Measurements from ENCODE around the gene PPP1R10.
"Not testable (repeated sequence)": the region's sequence is repeated elsewhere in the genome, so short reads cannot be mapped to it uniquely, and the experiment has no call there.

PPP1R10 gene

GRCh38 chr6:30616811-30617564 lies at the start of gene PPP1R10:
TSS of gene PPP1R10 (minus strand) at chr6:30617243. CDS start at chr6:30609944, 7,299 bp downstream.
- DNase-seq (ENCODE audit: extremely low read depth in 1 of 2, low read depth in 1 of 2): peak; percentile 93 to 99

- DNase-seq (ENCODE audit: extremely low read depth in 1 of 2, low read depth in 1 of 2): peak in 1 of 2 donors; percentile 72
Observed at GRCh38 chr6:30666300-30666699, 49.3 kb upstream of the PPP1R10 start.

- no peak for DNase-seq (ENCODE audit: extremely low read depth in 1 of 2, low read depth in 1 of 2)
Observed at GRCh38 chr6:30664994-30665767, 48.1 kb upstream of the PPP1R10 start.

GRCh38 chr6:30657922-30658321 lies 40.9 kb upstream of the PPP1R10 start:
- DNase-seq (ENCODE audit: extremely low read depth in 1 of 2, low read depth in 1 of 2): not testable (repeated sequence)

- DNase-seq (ENCODE audit: extremely low read depth in 1 of 2, low read depth in 1 of 2): no peak
Observed at GRCh38 chr6:30657454-30657853, 40.4 kb upstream of the PPP1R10 start.

GRCh38 chr6:30656513-30656912 lies 39.5 kb upstream of the PPP1R10 start:
- DNase-seq (ENCODE audit: extremely low read depth in 1 of 2, low read depth in 1 of 2): no peak

- no peak for DNase-seq (ENCODE audit: extremely low read depth in 1 of 2, low read depth in 1 of 2)
Observed at GRCh38 chr6:30655743-30656094, 38.7 kb upstream of the PPP1R10 start.

GRCh38 chr6:30654798-30655742 lies 38.0 kb upstream of the PPP1R10 start:
- no peak for DNase-seq (ENCODE audit: extremely low read depth in 1 of 2, low read depth in 1 of 2)

GRCh38 chr6:30651143-30651542 lies 34.1 kb upstream of the PPP1R10 start:
- no peak for DNase-seq (ENCODE audit: extremely low read depth in 1 of 2, low read depth in 1 of 2)

- peak; percentile 68 to 75 for DNase-seq (ENCODE audit: extremely low read depth in 1 of 2, low read depth in 1 of 2)
Observed at GRCh38 chr6:30647242-30648116, 30.4 kb upstream of the PPP1R10 start.

- peak; percentile 80 to 88 for DNase-seq (ENCODE audit: extremely low read depth in 1 of 2, low read depth in 1 of 2)
Observed at GRCh38 chr6:30646450-30647241, 29.6 kb upstream of the PPP1R10 start, which contains the start of gene C6orf136. TSS of gene C6orf136 (plus strand) at chr6:30647133. CDS start at chr6:30647232, 99 bp downstream.

GRCh38 chr6:30645989-30646388 lies 28.9 kb upstream of the PPP1R10 start:
- DNase-seq (ENCODE audit: extremely low read depth in 1 of 2, low read depth in 1 of 2): no peak

- no peak for DNase-seq (ENCODE audit: extremely low read depth in 1 of 2, low read depth in 1 of 2)
Observed at GRCh38 chr6:30644769-30645168, 27.7 kb upstream of the PPP1R10 start.

- no peak for DNase-seq (ENCODE audit: extremely low read depth in 1 of 2, low read depth in 1 of 2)
Observed at GRCh38 chr6:30643656-30644055, 26.6 kb upstream of the PPP1R10 start.

GRCh38 chr6:30641048-30641447 lies 24.0 kb upstream of the PPP1R10 start:
- DNase-seq (ENCODE audit: extremely low read depth in 1 of 2, low read depth in 1 of 2): no peak

- no peak for DNase-seq (ENCODE audit: extremely low read depth in 1 of 2, low read depth in 1 of 2)
Observed at GRCh38 chr6:30640481-30640880, 23.4 kb upstream of the PPP1R10 start.

- DNase-seq (ENCODE audit: extremely low read depth in 1 of 2, low read depth in 1 of 2): no peak
Observed at GRCh38 chr6:30635834-30636233, 18.8 kb upstream of the PPP1R10 start.

GRCh38 chr6:30626484-30627366 lies 9.7 kb upstream of the PPP1R10 start, which contains the start of gene ATAT1:
TSS of gene ATAT1 (plus strand) at chr6:30626874.
- DNase-seq (ENCODE audit: extremely low read depth in 1 of 2, low read depth in 1 of 2): peak; percentile 75 to 83
